HepG2 (cell line): ENCODE results near the gene RUSF1. TPM values are rescaled to one million over a fixed set of nuclear protein-coding genes. Genes with fewer than 3 reads are reported as not detected.

Experiments used
- ATM ChIP-seq: fragments of 450-650 bp; IDR thresholded peaks from 2 replicates; pipeline ENCODE4 v1.7.1; 2017; ENCODE audit warnings: mild to moderate bottlenecking, borderline replicate concordance
- MBNL3 ChIP-seq: fragments of 250-450 bp; sonication (Bioruptor Pico); conservative IDR thresholded peaks from 2 replicates; pipeline ENCODE4 v1.8.0; 2022; ENCODE audit warnings: mild to moderate bottlenecking, inconsistent platforms
- MXD4 ChIP-seq: IDR thresholded peaks from 2 replicates; pipeline ENCODE4 v1.6.1; 2016; ENCODE audit warnings: mild to moderate bottlenecking, missing biosample characterization, missing genetic modification reagents
- NBN ChIP-seq: fragments of 450-650 bp; conservative IDR thresholded peaks from 2 replicates; pipeline ENCODE4 v1.6.1; 2017
- NFYB ChIP-seq: sonication (generic); formaldehyde crosslinking; IDR thresholded peaks from 2 replicates; pipeline ENCODE4 v1.4.0; 2020; ENCODE audit warnings: missing genetic modification reagents
- PITX1 ChIP-seq: sonication (generic); formaldehyde crosslinking; IDR thresholded peaks from 2 replicates; pipeline ENCODE4 v1.5.1; 2020; ENCODE audit warnings: mild to moderate bottlenecking, missing genetic modification reagents
- SMAD9 ChIP-seq: sonication (generic); formaldehyde crosslinking; IDR thresholded peaks from 2 replicates; pipeline ENCODE4 v1.5.1; 2020; ENCODE audit warnings: mild to moderate bottlenecking, missing genetic modification reagents
- TCF7 ChIP-seq: sonication (generic); IDR thresholded peaks from 2 replicates; pipeline ENCODE4 v1.6.1; 2016; ENCODE audit warnings: antibody characterized with exemption, low read depth
- U2AF1 ChIP-seq: fragments of 200-400 bp; formaldehyde crosslinking; optimal IDR thresholded peaks from 2 replicates; pipeline ENCODE3; 2017; ENCODE audit warnings: mild to moderate bottlenecking, low read depth, low read length
- ZNF160 ChIP-seq: sonication (generic); formaldehyde crosslinking; IDR thresholded peaks from 2 replicates; pipeline ENCODE4 v1.8.0; 2022; ENCODE audit warnings: mild to moderate bottlenecking, inconsistent platforms, missing genetic modification reagents
- ZNF33B ChIP-seq: sonication (generic); formaldehyde crosslinking; IDR thresholded peaks from 2 replicates; pipeline ENCODE4 v1.5.1; 2020; ENCODE audit warnings: mild to moderate bottlenecking, missing genetic modification reagents
- ZNF615 ChIP-seq: sonication (generic); formaldehyde crosslinking; IDR thresholded peaks from 2 replicates; pipeline ENCODE4 v1.5.0; 2020; ENCODE audit warnings: mild to moderate bottlenecking, missing genetic modification reagents, borderline replicate concordance
- ZNF674 ChIP-seq: sonication (generic); formaldehyde crosslinking; IDR thresholded peaks from 2 replicates; pipeline ENCODE4 v1.5.0; 2020; ENCODE audit warnings: low read depth, mild to moderate bottlenecking, missing genetic modification reagents
- ZNF713 ChIP-seq: sonication (generic); formaldehyde crosslinking; IDR thresholded peaks from 2 replicates; pipeline ENCODE4 v1.4.0; 2020; ENCODE audit warnings: mild to moderate bottlenecking, missing genetic modification reagents
- ZNF772 ChIP-seq: sonication (generic); formaldehyde crosslinking; IDR thresholded peaks from 2 replicates; pipeline ENCODE4 v1.5.0; 2020; ENCODE audit warnings: mild to moderate bottlenecking, missing genetic modification reagents
- polyA plus RNA-seq, 8 experiments: library from polyadenylated mRNA; depleted of rRNA in 3 of 8; stranded (reverse) in 7 of 8; unstranded in 1 of 8; fragments of >200 nt; fragmentation: Illumina TruSeq in 4 of 8; extraction: Trizol in 4 of 8; gene quantifications; 2 replicates each; pipeline versions ENCODE4 v1.2.1 to v1.2.3, GENCODE V29; 2011 to 2016; ENCODE audit warnings: low read depth in 4 of 8, missing spikeins in 1 of 8, mixed read lengths in 1 of 8; ENCODE audit not compliant: insufficient read depth in 1 of 8
- total RNA-seq, 5 experiments: library from RNA; depleted of rRNA; stranded (reverse); fragments of >200 nt; fragmentation: Illumina TruSeq; extraction: Trizol; gene quantifications; 2 replicates each; pipeline ENCODE4 v1.2.3, GENCODE V29; 2016; ENCODE audit warnings: low read depth in 1 of 5
- TF ChIP-seq, protein P1 (sequence below): sonication (generic); formaldehyde crosslinking; IDR thresholded peaks from 2 replicates; pipeline ENCODE4 v1.8.0; 2022; ENCODE audit warnings: missing genetic modification reagents, mild to moderate bottlenecking, borderline replicate concordance
- TF ChIP-seq, protein P2 (sequence below), 2 experiments: fragments of 450-650 bp in 1 of 2; sonication (generic) in 1 of 2; formaldehyde crosslinking; IDR thresholded peaks; 2 replicates each; pipeline versions ENCODE4 v1.5.0 to v1.8.0; 2020 to 2022; ENCODE audit warnings: mild to moderate bottlenecking in 1 of 2, missing genetic modification reagents in 1 of 2
- TF ChIP-seq, protein P3 (sequence below), 2 experiments: sonication (generic) in 1 of 2; formaldehyde crosslinking in 1 of 2; IDR thresholded peaks; 2 replicates each; pipeline versions ENCODE4 v1.4.0 to v1.6.1; 2018 to 2020; ENCODE audit warnings: missing genetic modification reagents in 2 of 2, borderline replicate concordance in 1 of 2, low read depth in 1 of 2, mild to moderate bottlenecking in 1 of 2, missing biosample characterization in 1 of 2
- TF ChIP-seq, protein P4 (sequence below): sonication (generic); formaldehyde crosslinking; IDR thresholded peaks from 2 replicates; pipeline ENCODE4 v1.4.0; 2020; ENCODE audit warnings: mild to moderate bottlenecking, missing genetic modification reagents
- TF ChIP-seq, protein P5 (sequence below): sonication (generic); formaldehyde crosslinking; IDR thresholded peaks from 2 replicates; pipeline ENCODE4 v1.5.0; 2020; ENCODE audit warnings: mild to moderate bottlenecking, missing genetic modification reagents
- TF ChIP-seq, protein P6 (sequence below): sonication (generic); formaldehyde crosslinking; IDR thresholded peaks from 2 replicates; pipeline ENCODE4 v1.8.0; 2022; ENCODE audit warnings: missing genetic modification reagents, mild to moderate bottlenecking, inconsistent platforms, borderline replicate concordance

RUSF1 gene
- total and polyA plus RNA-seq, 2 of the 13 experiments (the other 11 are each of a cell fraction or from before 2014, with no cell fraction given): 40.8 to 50.2 TPM

DNA sequence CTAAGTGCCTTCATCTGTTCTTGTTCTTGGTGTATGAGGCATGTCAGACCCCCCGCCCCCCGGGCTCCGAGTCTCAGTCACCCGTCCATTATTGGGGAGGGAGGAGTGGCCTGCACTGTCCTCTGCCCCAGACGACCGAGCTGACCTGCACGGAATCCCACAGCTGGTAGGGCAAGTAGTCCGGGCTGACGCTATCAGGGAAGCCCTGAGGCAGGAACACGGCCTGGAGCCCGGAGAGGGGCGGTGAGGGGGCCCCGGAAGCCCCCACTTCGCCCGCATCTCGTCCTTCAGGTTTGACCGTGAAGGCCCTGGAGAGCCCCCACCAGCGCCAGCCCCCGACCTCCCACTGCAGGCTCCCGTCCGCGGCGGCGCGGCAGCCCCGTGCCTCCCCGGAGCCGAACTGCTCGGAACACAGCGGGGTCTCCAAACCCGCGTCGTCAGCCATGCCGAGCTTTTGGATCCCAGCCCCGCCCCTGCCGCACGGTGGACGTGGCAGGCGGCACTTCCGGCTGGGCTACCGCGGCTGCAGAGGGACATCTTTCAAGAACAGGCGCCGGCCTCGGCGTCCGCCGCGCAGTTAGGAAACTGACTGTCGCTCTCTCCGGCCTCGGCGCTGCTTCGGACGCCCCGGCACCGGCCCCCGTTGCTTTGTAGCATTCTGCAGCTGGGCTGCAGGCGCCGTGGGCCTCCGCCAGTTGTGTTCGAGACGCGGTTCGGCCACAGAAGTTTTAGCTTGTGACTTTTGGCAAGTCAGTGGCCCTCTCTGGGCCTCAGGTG, at the start of gene RUSF1 (continued):
- TF ChIP-seq ZNF772 (peak; percentile 97; the same call in 1 of the 2 replicates), ZNF713 (CRISPR knock-in tag) (peak; percentile 98), TCF7 (no peak), ZNF33B (CRISPR knock-in tag) (no peak; the same call in 1 of the 2 replicates), ZNF160 (CRISPR knock-in tag) (peak; percentile 95; the same call in 1 of the 2 replicates), MBNL3 (CRISPR knock-in tag) (no peak), ZNF615 (CRISPR knock-in tag) (peak; percentile 87; the same call in 1 of the 2 replicates), NFYB (peak; percentile 56), ZNF674 (CRISPR knock-in tag) (0 out of 2 replicates have a peak, but pooled peaks have one; percentile 29), NBN (no peak), MXD4 (CRISPR knock-in tag) (no peak; the same call in none of the 2 replicates), ATM (no peak), SMAD9 (no peak), U2AF1 (no peak), PITX1 (CRISPR knock-in tag) (peak; percentile 63)
- TF ChIP-seq, protein P1, sequence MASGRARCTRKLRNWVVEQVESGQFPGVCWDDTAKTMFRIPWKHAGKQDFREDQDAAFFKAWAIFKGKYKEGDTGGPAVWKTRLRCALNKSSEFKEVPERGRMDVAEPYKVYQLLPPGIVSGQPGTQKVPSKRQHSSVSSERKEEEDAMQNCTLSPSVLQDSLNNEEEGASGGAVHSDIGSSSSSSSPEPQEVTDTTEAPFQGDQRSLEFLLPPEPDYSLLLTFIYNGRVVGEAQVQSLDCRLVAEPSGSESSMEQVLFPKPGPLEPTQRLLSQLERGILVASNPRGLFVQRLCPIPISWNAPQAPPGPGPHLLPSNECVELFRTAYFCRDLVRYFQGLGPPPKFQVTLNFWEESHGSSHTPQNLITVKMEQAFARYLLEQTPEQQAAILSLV: peak; percentile 99
- TF ChIP-seq, protein P2, sequence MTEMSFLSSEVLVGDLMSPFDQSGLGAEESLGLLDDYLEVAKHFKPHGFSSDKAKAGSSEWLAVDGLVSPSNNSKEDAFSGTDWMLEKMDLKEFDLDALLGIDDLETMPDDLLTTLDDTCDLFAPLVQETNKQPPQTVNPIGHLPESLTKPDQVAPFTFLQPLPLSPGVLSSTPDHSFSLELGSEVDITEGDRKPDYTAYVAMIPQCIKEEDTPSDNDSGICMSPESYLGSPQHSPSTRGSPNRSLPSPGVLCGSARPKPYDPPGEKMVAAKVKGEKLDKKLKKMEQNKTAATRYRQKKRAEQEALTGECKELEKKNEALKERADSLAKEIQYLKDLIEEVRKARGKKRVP (CRISPR knock-in tag; IDR thresholded peaks at IDR 0.05): peak in 1 of 2 experiments; percentile 76; a peak in 1 of 4 replicates
- TF ChIP-seq, protein P3, sequence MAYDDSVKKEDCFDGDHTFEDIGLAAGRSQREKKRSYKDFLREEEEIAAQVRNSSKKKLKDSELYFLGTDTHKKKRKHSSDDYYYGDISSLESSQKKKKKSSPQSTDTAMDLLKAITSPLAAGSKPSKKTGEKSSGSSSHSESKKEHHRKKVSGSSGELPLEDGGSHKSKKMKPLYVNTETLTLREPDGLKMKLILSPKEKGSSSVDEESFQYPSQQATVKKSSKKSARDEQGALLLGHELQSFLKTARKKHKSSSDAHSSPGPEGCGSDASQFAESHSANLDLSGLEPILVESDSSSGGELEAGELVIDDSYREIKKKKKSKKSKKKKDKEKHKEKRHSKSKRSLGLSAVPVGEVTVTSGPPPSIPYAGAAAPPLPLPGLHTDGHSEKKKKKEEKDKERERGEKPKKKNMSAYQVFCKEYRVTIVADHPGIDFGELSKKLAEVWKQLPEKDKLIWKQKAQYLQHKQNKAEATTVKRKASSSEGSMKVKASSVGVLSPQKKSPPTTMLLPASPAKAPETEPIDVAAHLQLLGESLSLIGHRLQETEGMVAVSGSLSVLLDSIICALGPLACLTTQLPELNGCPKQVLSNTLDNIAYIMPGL (CRISPR knock-in tag; IDR thresholded peaks at IDR 0.05; ENCODE audit: borderline replicate concordance in 1 of 2, low read depth in 1 of 2): peak; percentile 98
- TF ChIP-seq, protein P4, sequence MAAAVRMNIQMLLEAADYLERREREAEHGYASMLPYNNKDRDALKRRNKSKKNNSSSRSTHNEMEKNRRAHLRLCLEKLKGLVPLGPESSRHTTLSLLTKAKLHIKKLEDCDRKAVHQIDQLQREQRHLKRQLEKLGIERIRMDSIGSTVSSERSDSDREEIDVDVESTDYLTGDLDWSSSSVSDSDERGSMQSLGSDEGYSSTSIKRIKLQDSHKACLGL (CRISPR knock-in tag): peak; percentile 92
- TF ChIP-seq, protein P5, sequence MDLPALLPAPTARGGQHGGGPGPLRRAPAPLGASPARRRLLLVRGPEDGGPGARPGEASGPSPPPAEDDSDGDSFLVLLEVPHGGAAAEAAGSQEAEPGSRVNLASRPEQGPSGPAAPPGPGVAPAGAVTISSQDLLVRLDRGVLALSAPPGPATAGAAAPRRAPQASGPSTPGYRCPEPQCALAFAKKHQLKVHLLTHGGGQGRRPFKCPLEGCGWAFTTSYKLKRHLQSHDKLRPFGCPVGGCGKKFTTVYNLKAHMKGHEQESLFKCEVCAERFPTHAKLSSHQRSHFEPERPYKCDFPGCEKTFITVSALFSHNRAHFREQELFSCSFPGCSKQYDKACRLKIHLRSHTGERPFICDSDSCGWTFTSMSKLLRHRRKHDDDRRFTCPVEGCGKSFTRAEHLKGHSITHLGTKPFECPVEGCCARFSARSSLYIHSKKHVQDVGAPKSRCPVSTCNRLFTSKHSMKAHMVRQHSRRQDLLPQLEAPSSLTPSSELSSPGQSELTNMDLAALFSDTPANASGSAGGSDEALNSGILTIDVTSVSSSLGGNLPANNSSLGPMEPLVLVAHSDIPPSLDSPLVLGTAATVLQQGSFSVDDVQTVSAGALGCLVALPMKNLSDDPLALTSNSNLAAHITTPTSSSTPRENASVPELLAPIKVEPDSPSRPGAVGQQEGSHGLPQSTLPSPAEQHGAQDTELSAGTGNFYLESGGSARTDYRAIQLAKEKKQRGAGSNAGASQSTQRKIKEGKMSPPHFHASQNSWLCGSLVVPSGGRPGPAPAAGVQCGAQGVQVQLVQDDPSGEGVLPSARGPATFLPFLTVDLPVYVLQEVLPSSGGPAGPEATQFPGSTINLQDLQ: peak; percentile 51
- TF ChIP-seq, protein P6, sequence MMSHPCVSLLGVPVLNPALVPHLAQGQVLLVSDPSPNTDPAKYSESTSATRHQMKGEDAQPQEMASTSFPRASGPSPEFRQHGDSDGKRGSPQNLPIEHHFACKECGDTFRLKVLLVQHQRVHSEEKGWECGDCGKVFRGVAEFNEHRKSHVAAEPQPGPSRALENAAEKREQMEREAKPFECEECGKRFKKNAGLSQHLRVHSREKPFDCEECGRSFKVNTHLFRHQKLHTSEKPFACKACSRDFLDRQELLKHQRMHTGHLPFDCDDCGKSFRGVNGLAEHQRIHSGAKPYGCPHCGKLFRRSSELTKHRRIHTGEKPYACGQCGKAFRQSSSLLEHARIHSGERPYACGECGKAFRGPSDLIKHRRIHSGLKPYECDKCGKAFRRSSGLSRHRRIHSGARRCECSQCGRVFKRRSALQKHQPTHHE (CRISPR knock-in tag): peak; percentile 81; the same call in 1 of the 2 replicates
